Measurements from ENCODE around the gene SMIM45.
A peak's percentile ranks its signal among the peaks of the same experiment; 100 is the strongest.
"Not testable (repeated sequence)": the region's sequence is repeated elsewhere in the genome, so short reads cannot be mapped to it uniquely, and the experiment has no call there.

The SMIM45 gene

GRCh38 chr22:41948142-41948541 lies 3.8 kb upstream of the SMIM45 start:
- Histone ChIP-seq H3K79me2 (ENCODE audit: insufficient read depth, low read depth) (peaks cover 24% of the 10 kb centered on the region), H3K27ac (no peak overlapping the region), H3K4me1 (ENCODE audit: low read depth, poor library complexity, severe bottlenecking) (peaks cover 22% of the 10 kb centered on the region), H3K4me3 (IDR thresholded peaks at IDR 0.05; ENCODE audit: insufficient read depth, low read depth, low read length) (no peak overlapping the region), H3K36me3 (ENCODE audit: insufficient read depth) (no peaks in the 10 kb centered on the region), H4K20me1 (ENCODE audit: insufficient read depth) (no peaks in the 10 kb centered on the region), H3K27me3 (ENCODE audit: insufficient read depth, low read depth) (no peaks in the 10 kb centered on the region), H3K4me2 (no peak overlapping the region), H2AFZ (ENCODE audit: low read depth) (no peak overlapping the region), H3K9ac (no peak overlapping the region)
- TF ChIP-seq CTCF (conservative IDR thresholded peaks at IDR 0.05; ENCODE audit: low read depth, low read length) = no peak

GRCh38 chr22:41948928-41949296 lies 3.0 kb upstream of the SMIM45 start:
- not testable (repeated sequence) for H3K36me3 ChIP-seq (ENCODE audit: insufficient read depth); H4K20me1 ChIP-seq (ENCODE audit: insufficient read depth); H3K27me3 ChIP-seq (ENCODE audit: insufficient read depth, low read depth); H3K9ac ChIP-seq; H3K4me2 ChIP-seq; H3K27ac ChIP-seq; H3K4me3 ChIP-seq (IDR thresholded peaks at IDR 0.05; ENCODE audit: insufficient read depth, low read depth, low read length); H2AFZ ChIP-seq (ENCODE audit: low read depth)
- Histone ChIP-seq H3K79me2 (ENCODE audit: insufficient read depth, low read depth) (peaks cover 22% of the 10 kb centered on the region), H3K4me1 (ENCODE audit: low read depth, poor library complexity, severe bottlenecking) (peaks cover 22% of the 10 kb centered on the region)

- H3K27me3 ChIP-seq (ENCODE audit: insufficient read depth, low read depth) = no peaks in the 10 kb centered on the region
- peaks cover 22% of the 10 kb centered on the region for H3K4me1 ChIP-seq (ENCODE audit: low read depth, poor library complexity, severe bottlenecking)
- H3K4me3 ChIP-seq (IDR thresholded peaks at IDR 0.05; ENCODE audit: insufficient read depth, low read depth, low read length) = no peak overlapping the region
- H3K79me2 ChIP-seq (ENCODE audit: insufficient read depth, low read depth) = peaks cover 21% of the 10 kb centered on the region
- no peaks in the 10 kb centered on the region for H4K20me1 ChIP-seq (ENCODE audit: insufficient read depth)
- H3K36me3 ChIP-seq (ENCODE audit: insufficient read depth) = no peaks in the 10 kb centered on the region
- TF ChIP-seq CTCF (conservative IDR thresholded peaks at IDR 0.05; ENCODE audit: low read depth, low read length) = no peak
- H3K4me2 ChIP-seq = no peak overlapping the region
- no peak overlapping the region for H3K27ac ChIP-seq
- H3K9ac ChIP-seq = no peak overlapping the region
- H2AFZ ChIP-seq (ENCODE audit: low read depth) = no peak overlapping the region
These were observed 2.5 kb upstream of the SMIM45 start for GRCh38 chr22:41949297-41949965.

- H3K79me2 ChIP-seq (ENCODE audit: insufficient read depth, low read depth) = no peaks in the 10 kb centered on the region
- H3K27me3 ChIP-seq (ENCODE audit: insufficient read depth, low read depth) = no peaks in the 10 kb centered on the region
- no peak overlapping the region for H3K4me2 ChIP-seq
- no peaks in the 10 kb centered on the region for H4K20me1 ChIP-seq (ENCODE audit: insufficient read depth)
- no peak overlapping the region for H3K27ac ChIP-seq
- H3K4me3 ChIP-seq (IDR thresholded peaks at IDR 0.05; ENCODE audit: insufficient read depth, low read depth, low read length) = no peak overlapping the region
- H3K9ac ChIP-seq = no peak overlapping the region
- H3K36me3 ChIP-seq (ENCODE audit: insufficient read depth) = no peaks in the 10 kb centered on the region
- no peak overlapping the region for H2AFZ ChIP-seq (ENCODE audit: low read depth)
- H3K4me1 ChIP-seq (ENCODE audit: low read depth, poor library complexity, severe bottlenecking) = peaks cover 7% of the 10 kb centered on the region
- TF ChIP-seq CTCF (conservative IDR thresholded peaks at IDR 0.05; ENCODE audit: low read depth, low read length) = no peak
These were observed 763 bp downstream of the SMIM45 start for GRCh38 chr22:41952713-41953112.

GRCh38 chr22:41957941-41958556 lies 6.1 kb downstream of the SMIM45 start:
- no peak overlapping the region for H3K9ac ChIP-seq
- no peak overlapping the region for H3K4me3 ChIP-seq (IDR thresholded peaks at IDR 0.05; ENCODE audit: insufficient read depth, low read depth, low read length)
- no peak overlapping the region for H3K4me2 ChIP-seq

More at GRCh38 chr22:41957941-41958556, 6.1 kb downstream of the SMIM45 start:
- no peaks in the 10 kb centered on the region for H4K20me1 ChIP-seq (ENCODE audit: insufficient read depth)
- no peak overlapping the region; the same call in 1 of the 2 replicates for H2AFZ ChIP-seq (ENCODE audit: low read depth)
- H3K36me3 ChIP-seq (ENCODE audit: insufficient read depth) = no peaks in the 10 kb centered on the region
- TF ChIP-seq CTCF (conservative IDR thresholded peaks at IDR 0.05; ENCODE audit: low read depth, low read length) = 0 out of 2 replicates have a peak, but pooled peaks have one; percentile 15
- H3K27me3 ChIP-seq (ENCODE audit: insufficient read depth, low read depth) = no peaks in the 10 kb centered on the region
- H3K79me2 ChIP-seq (ENCODE audit: insufficient read depth, low read depth) = no peaks in the 10 kb centered on the region
- no peak overlapping the region for H3K27ac ChIP-seq
- H3K4me1 ChIP-seq (ENCODE audit: low read depth, poor library complexity, severe bottlenecking) = peaks cover 6% of the 10 kb centered on the region
